ENCODE data around the gene EFCC1.

DNA sequence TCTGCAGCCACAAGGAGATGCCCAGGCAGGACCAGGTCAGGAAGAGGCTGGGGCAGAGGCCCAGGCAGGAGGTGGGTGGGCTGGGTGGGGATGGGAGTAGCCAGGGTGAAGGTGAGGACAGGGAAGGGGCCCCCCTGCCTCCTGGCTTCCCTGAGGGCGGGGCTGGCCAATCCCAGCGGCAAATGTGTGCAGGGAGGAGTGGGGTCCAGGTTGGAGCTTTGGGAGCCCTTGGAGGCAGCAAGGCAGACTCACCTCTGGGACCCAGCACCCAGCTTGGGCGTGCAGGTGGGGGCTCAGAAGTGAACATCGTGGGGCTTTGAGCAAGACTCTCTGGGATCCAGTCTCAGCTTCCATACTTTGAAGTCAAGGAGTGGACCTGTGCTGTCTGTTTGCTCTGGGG, 84.7 kb downstream of the EFCC1 start:
- TF ChIP-seq, protein P1, sequence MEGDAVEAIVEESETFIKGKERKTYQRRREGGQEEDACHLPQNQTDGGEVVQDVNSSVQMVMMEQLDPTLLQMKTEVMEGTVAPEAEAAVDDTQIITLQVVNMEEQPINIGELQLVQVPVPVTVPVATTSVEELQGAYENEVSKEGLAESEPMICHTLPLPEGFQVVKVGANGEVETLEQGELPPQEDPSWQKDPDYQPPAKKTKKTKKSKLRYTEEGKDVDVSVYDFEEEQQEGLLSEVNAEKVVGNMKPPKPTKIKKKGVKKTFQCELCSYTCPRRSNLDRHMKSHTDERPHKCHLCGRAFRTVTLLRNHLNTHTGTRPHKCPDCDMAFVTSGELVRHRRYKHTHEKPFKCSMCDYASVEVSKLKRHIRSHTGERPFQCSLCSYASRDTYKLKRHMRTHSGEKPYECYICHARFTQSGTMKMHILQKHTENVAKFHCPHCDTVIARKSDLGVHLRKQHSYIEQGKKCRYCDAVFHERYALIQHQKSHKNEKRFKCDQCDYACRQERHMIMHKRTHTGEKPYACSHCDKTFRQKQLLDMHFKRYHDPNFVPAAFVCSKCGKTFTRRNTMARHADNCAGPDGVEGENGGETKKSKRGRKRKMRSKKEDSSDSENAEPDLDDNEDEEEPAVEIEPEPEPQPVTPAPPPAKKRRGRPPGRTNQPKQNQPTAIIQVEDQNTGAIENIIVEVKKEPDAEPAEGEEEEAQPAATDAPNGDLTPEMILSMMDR (conservative IDR thresholded peaks at IDR 0.05; ENCODE audit: low read length), result no peak
- no peak for TF ChIP-seq EZH2phosphoT487 (IDR thresholded peaks at IDR 0.05; ENCODE audit: borderline replicate concordance, low read depth, low read length)

All from OCI-LY7 (cell line).